ENCODE data around the gene HLA-C.

- TF ChIP-seq CTCF (IDR thresholded peaks at IDR 0.05) (no peak), POLR2A (IDR thresholded peaks at IDR 0.05) (no peak), POLR2AphosphoS5 (IDR thresholded peaks at IDR 0.05) (no peak), EP300 (IDR thresholded peaks at IDR 0.05) (no peak)
Observed at GRCh38 chr6:31239854-31240253, 32.0 kb downstream of the HLA-C start.

Data from sigmoid colon (tissue), 4 donors.